HG03521 (cell line): ENCODE results near the gene KBTBD3.
"Not testable (repeated sequence)": the region's sequence is repeated elsewhere in the genome, so short reads cannot be mapped to it uniquely, and the experiment has no call there.

ENCODE experiments used
- ATAC-seq: cut with Tn5 transposase; IDR thresholded peaks from one replicate; pipeline ENCODE4 v1.9.1; 2021; ENCODE audit warnings: mild to moderate bottlenecking, moderate library complexity; ENCODE audit not compliant: unreplicated experiment

Gene KBTBD3

GRCh38 chr11:106012744-106013143, 64.4 kb downstream of the KBTBD3 start:
- ATAC-seq, result no peak

- no peak for ATAC-seq
Measured at GRCh38 chr11:106011481-106011880, 65.7 kb downstream of the KBTBD3 start.

- not testable (repeated sequence) for ATAC-seq
Measured at GRCh38 chr11:106003094-106003493, 74.1 kb downstream of the KBTBD3 start.

GRCh38 chr11:106001304-106002012, 75.7 kb downstream of the KBTBD3 start:
- ATAC-seq, result no peak
